HG03095 (cell line): ENCODE measurements around the gene VAV3.

Source experiments
- ATAC-seq: cut with Tn5 transposase; IDR thresholded peaks from one replicate; pipeline ENCODE4 v1.9.1; 2021; ENCODE audit warnings: moderate library complexity; ENCODE audit not compliant: unreplicated experiment

The VAV3 gene

GRCh38 chr1:107803579-107803978 lies 161.4 kb downstream of the VAV3 start:
- ATAC-seq = no peak

- ATAC-seq = no peak
These were observed 162.3 kb downstream of the VAV3 start for GRCh38 chr1:107802654-107803053.

GRCh38 chr1:107795994-107796393 lies 169.0 kb downstream of the VAV3 start:
- ATAC-seq = no peak

GRCh38 chr1:107795441-107795840 lies 169.5 kb downstream of the VAV3 start:
- ATAC-seq = no peak

GRCh38 chr1:107794571-107794970 lies 170.4 kb downstream of the VAV3 start:
- no peak for ATAC-seq

GRCh38 chr1:107793896-107794453 lies 171.0 kb downstream of the VAV3 start:
- ATAC-seq = no peak

GRCh38 chr1:107791348-107791747 lies 173.6 kb downstream of the VAV3 start:
- no peak for ATAC-seq

GRCh38 chr1:107789817-107790524 lies 175.0 kb downstream of the VAV3 start:
- ATAC-seq = no peak

- ATAC-seq = no peak
These were observed 176.5 kb downstream of the VAV3 start for GRCh38 chr1:107788206-107789202.

- ATAC-seq = no peak
These were observed 177.7 kb downstream of the VAV3 start for GRCh38 chr1:107787299-107787698.

GRCh38 chr1:107786203-107786845 lies 178.7 kb downstream of the VAV3 start:
- no peak for ATAC-seq

GRCh38 chr1:107785496-107786202 lies 179.3 kb downstream of the VAV3 start:
- ATAC-seq = no peak

GRCh38 chr1:107782217-107782845 lies 182.6 kb downstream of the VAV3 start:
- ATAC-seq = no peak

- ATAC-seq = no peak
These were observed 183.7 kb downstream of the VAV3 start for GRCh38 chr1:107781245-107781644.

GRCh38 chr1:107777664-107778047 lies 187.3 kb downstream of the VAV3 start:
- peak; percentile 9 for ATAC-seq

GRCh38 chr1:107776900-107777663 lies 187.9 kb downstream of the VAV3 start:
- ATAC-seq = peak; percentile 93

GRCh38 chr1:107771377-107771776 lies 193.6 kb downstream of the VAV3 start:
- no peak for ATAC-seq

- ATAC-seq = no peak
These were observed 197.8 kb downstream of the VAV3 start for GRCh38 chr1:107767156-107767582.

GRCh38 chr1:107766533-107766932 lies 198.4 kb downstream of the VAV3 start:
- ATAC-seq = no peak
